Uterus (tissue), 2 donors: ENCODE results near the gene TCF3.

ENCODE experiments used
- POLR2A ChIP-seq, 2 donors: fragments of 450-650 bp; IDR thresholded peaks; one replicate each; pipeline ENCODE4 v1.6.1; 2016; ENCODE audit warnings: antibody characterized with exemption in 2 of 2, mild to moderate bottlenecking in 1 of 2, moderate library complexity in 1 of 2
- TF ChIP-seq, protein P1 (sequence below), 4 experiments: fragments of 200-600 bp in 2 of 4; fragments of 450-650 bp in 2 of 4; sonication (generic) in 2 of 4; IDR thresholded peaks; one replicate each; pipeline ENCODE4 v1.5.1; 2016 to 2019; ENCODE audit warnings: antibody characterized with exemption in 4 of 4, mild to moderate bottlenecking in 2 of 4, moderate library complexity in 1 of 4

- TF ChIP-seq, protein P1, sequence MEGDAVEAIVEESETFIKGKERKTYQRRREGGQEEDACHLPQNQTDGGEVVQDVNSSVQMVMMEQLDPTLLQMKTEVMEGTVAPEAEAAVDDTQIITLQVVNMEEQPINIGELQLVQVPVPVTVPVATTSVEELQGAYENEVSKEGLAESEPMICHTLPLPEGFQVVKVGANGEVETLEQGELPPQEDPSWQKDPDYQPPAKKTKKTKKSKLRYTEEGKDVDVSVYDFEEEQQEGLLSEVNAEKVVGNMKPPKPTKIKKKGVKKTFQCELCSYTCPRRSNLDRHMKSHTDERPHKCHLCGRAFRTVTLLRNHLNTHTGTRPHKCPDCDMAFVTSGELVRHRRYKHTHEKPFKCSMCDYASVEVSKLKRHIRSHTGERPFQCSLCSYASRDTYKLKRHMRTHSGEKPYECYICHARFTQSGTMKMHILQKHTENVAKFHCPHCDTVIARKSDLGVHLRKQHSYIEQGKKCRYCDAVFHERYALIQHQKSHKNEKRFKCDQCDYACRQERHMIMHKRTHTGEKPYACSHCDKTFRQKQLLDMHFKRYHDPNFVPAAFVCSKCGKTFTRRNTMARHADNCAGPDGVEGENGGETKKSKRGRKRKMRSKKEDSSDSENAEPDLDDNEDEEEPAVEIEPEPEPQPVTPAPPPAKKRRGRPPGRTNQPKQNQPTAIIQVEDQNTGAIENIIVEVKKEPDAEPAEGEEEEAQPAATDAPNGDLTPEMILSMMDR (IDR thresholded peaks at IDR 0.05) = no peak
- TF ChIP-seq POLR2A (IDR thresholded peaks at IDR 0.05) = no peak
Observed at GRCh38 chr19:1577090-1577928, 75.1 kb downstream of the TCF3 start.
